ENCODE measurements around the gene F5. TPM values are rescaled to one million over a fixed set of nuclear protein-coding genes. Genes with fewer than 3 reads are reported as not detected.

The F5 gene
- total RNA-seq, 2 experiments from 2014 or later = 49.8 to 57.8 TPM

- ChIA-PET CTCF (interaction anchor here (2.4 kb wide), 1 partner anchor 142 kb away, joined by 10 read pairs; no protein-coding TSS in a partner anchor), POLR2A (no interaction called here)
Measured at GRCh38 chr1:169570172-169570574, 16.1 kb downstream of the F5 start.

GRCh38 chr1:169568497-169568896 is 17.8 kb downstream of the F5 start:
- Mint-ChIP-seq H3K27ac (no peak overlapping the region), H3K27me3 (no peaks in the 10 kb centered on the region), H3K9me3 (ENCODE audit: low read depth) (peaks cover 3% of the 10 kb centered on the region), H3K36me3 (ENCODE audit: low read depth) (peaks cover 74% of the 10 kb centered on the region), H3K4me3 (no peak overlapping the region), H3K4me1 (peaks cover 43% of the 10 kb centered on the region)
- DNase-seq (no peak), ATAC-seq (no peak)
- CTCF ChIA-PET = interaction anchor here (0.6 to 2.4 kb wide), 7 partner anchors 11 to 973 kb away, joined by 3 to 10 read pairs (median 3); no protein-coding TSS in a partner anchor
- intact Hi-C loops (cut with DNase I, micrococcal nuclease) = no loop called here
- POLR2A ChIA-PET = no interaction called here

More at GRCh38 chr1:169570172-169570574, 16.1 kb downstream of the F5 start:
- Mint-ChIP-seq H3K9me3 (ENCODE audit: low read depth) (no peaks in the 10 kb centered on the region), H3K36me3 (ENCODE audit: low read depth) (peaks cover 64% of the 10 kb centered on the region), H3K4me3 (no peak overlapping the region), H3K4me1 (peaks cover 32% of the 10 kb centered on the region), H3K27me3 (no peaks in the 10 kb centered on the region), H3K27ac (no peak overlapping the region)
- intact Hi-C loops (cut with DNase I, micrococcal nuclease) = loop anchor here (5.0 kb wide), 2 partner anchors 43 to 48 kb away; no protein-coding TSS in a partner anchor
- DNase-seq (no peak), ATAC-seq (no peak)

GRCh38 chr1:169565335-169566271 is 20.7 kb downstream of the F5 start:
- Mint-ChIP-seq H3K4me3 (no peak overlapping the region), H3K4me1 (peaks cover 25% of the 10 kb centered on the region), H3K9me3 (ENCODE audit: low read depth) (peaks cover 3% of the 10 kb centered on the region), H3K27ac (no peak overlapping the region), H3K27me3 (no peaks in the 10 kb centered on the region), H3K36me3 (ENCODE audit: low read depth) (peaks cover 60% of the 10 kb centered on the region)
- DNase-seq (no peak), ATAC-seq (no peak)
- CTCF ChIA-PET = interaction anchor here (0.7 to 1.0 kb wide), 2 partner anchors 13 to 137 kb away, joined by 3 to 4 read pairs; no protein-coding TSS in a partner anchor
- POLR2A ChIA-PET = no interaction called here
- intact Hi-C loops (cut with DNase I, micrococcal nuclease) = no loop called here

GRCh38 chr1:169563650-169564049 is 22.6 kb downstream of the F5 start:
- Mint-ChIP-seq H3K36me3 (ENCODE audit: low read depth) (peaks cover 66% of the 10 kb centered on the region), H3K9me3 (ENCODE audit: low read depth) (peaks cover 3% of the 10 kb centered on the region), H3K27ac (no peak overlapping the region), H3K4me1 (peaks cover 25% of the 10 kb centered on the region), H3K4me3 (no peak overlapping the region), H3K27me3 (no peaks in the 10 kb centered on the region)
- ChIA-PET POLR2A (interaction anchor here (0.7 kb wide), 1 partner anchor 31 kb away, joined by 3 read pairs; no protein-coding TSS in a partner anchor), CTCF (no interaction called here)
- ATAC-seq = peak; percentile 49
- no peak for DNase-seq
- intact Hi-C loops (cut with DNase I, micrococcal nuclease) = no loop called here

DNA sequence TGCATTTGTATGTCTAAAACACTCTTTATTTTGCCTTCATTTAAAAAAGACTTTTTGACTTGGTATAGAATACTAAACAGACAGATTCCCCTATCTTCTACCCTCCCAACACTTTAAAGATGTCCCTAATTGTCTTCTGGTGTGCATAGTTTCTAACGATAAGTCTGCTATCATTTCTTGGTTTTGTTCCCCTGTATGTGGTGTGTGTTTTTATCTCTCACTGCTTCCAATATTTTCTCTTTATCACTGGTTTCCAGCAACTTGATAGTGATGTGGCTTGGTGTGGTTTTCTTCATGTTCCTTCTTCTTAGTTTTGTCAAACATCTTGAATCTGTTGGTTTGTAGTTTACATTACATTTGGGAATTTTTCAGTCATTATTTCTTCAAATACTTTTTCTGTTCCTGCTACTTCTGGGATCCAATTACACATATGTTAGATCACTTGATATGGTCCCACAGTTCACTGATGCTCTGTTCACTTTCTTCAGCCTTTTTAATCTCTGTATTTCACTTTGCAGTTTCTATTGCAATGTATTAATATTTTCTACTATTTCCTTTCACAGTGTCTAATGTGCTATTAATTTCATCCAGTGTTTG is 23.2 kb downstream of the F5 start:
- ChIA-PET CTCF (no interaction called here), POLR2A (no interaction called here)
- no peaks in the 10 kb centered on the region for H3K27me3 Mint-ChIP-seq
- no peak for ATAC-seq
- H3K4me3 Mint-ChIP-seq = no peak overlapping the region
- peaks cover 69% of the 10 kb centered on the region for H3K36me3 Mint-ChIP-seq (ENCODE audit: low read depth)
- intact Hi-C loops (cut with DNase I, micrococcal nuclease) = no loop called here
- peaks cover 25% of the 10 kb centered on the region for H3K4me1 Mint-ChIP-seq
- peaks cover 3% of the 10 kb centered on the region for H3K9me3 Mint-ChIP-seq (ENCODE audit: low read depth)
- H3K27ac Mint-ChIP-seq = no peak overlapping the region
- DNase-seq = no peak

- peaks cover 3% of the 10 kb centered on the region for H3K9me3 Mint-ChIP-seq (ENCODE audit: low read depth)
- ChIA-PET CTCF (interaction anchor here (0.6 to 1.0 kb wide), 4 partner anchors 9 to 190 kb away, joined by 3 to 4 read pairs (median 4); no protein-coding TSS in a partner anchor), POLR2A (no interaction called here)
- no peak overlapping the region for H3K27ac Mint-ChIP-seq
- DNase-seq = no peak
- H3K36me3 Mint-ChIP-seq (ENCODE audit: low read depth) = peaks cover 74% of the 10 kb centered on the region
- peaks cover 21% of the 10 kb centered on the region for H3K4me1 Mint-ChIP-seq
- no peak for ATAC-seq
- no peaks in the 10 kb centered on the region for H3K27me3 Mint-ChIP-seq
- H3K4me3 Mint-ChIP-seq = no peak overlapping the region
- intact Hi-C loops (cut with DNase I, micrococcal nuclease) = no loop called here
Measured at GRCh38 chr1:169561692-169562091, 24.6 kb downstream of the F5 start.

DNA sequence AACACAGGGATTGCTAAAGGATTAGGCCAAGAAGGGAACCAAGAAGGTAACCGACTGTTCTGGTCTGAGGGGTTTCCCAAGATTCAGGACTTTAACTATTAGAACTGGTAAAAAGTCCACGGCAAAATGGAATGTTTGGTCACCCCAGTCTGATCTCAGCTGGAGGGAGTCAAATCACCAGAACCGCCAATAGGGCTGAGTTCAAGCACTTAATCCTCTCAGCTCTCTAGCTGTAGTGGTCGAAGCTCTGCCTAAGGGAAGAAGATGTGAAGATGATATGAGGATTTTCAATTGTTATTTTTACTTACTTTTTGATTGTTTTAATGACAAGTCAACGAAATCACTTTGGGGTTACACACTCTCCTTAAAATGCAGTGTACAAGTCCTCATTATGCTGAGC is 29.1 kb downstream of the F5 start:
- Mint-ChIP-seq H3K36me3 (ENCODE audit: low read depth) (peaks cover 76% of the 10 kb centered on the region), H3K4me3 (no peak overlapping the region), H3K9me3 (ENCODE audit: low read depth) (no peaks in the 10 kb centered on the region), H3K4me1 (no peaks in the 10 kb centered on the region), H3K27ac (no peak overlapping the region), H3K27me3 (no peaks in the 10 kb centered on the region)
- DNase-seq (no peak), ATAC-seq (no peak)
- CTCF ChIA-PET = interaction anchor here (0.6 to 1.7 kb wide), 3 partner anchors 29 to 329 kb away, joined by 4 to 7 read pairs (median 4); partner anchors contain the start of gene F5
- intact Hi-C loops (cut with DNase I, micrococcal nuclease) = no loop called here
- POLR2A ChIA-PET = no interaction called here

DNA sequence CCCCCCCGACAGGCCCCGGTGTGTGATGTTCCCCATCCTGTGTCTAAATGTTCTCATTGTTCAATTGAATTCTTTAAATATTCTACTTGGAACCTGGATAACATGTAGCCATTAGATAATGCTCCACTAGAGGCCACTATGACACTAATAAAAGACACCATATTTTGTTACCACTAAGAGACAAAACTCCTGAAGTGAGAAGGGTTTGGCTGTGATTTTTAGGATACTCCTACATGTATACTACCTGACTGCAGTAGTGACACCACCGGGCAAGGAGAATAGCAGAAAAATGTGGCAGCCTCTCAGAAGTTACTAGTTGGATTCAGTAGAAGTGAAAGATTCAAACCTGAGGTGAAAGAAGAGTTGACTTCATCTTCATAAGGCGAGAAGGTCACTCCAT is 36.0 kb downstream of the F5 start:
- Mint-ChIP-seq H3K9me3 (ENCODE audit: low read depth) (no peaks in the 10 kb centered on the region), H3K36me3 (ENCODE audit: low read depth) (peaks cover 77% of the 10 kb centered on the region), H3K27me3 (no peaks in the 10 kb centered on the region), H3K4me3 (no peak overlapping the region), H3K4me1 (no peaks in the 10 kb centered on the region), H3K27ac (no peak overlapping the region)
- DNase-seq (no peak), ATAC-seq (peak; percentile 58)
- ChIA-PET CTCF (interaction anchor here (1.0 to 6.4 kb wide), 8 partner anchors 9 to 298 kb away, joined by 3 to 46 read pairs (median 4); partner anchors contain the start of gene F5), POLR2A (no interaction called here)
- intact Hi-C loops (cut with DNase I, micrococcal nuclease) = loop anchor here (1.0 to 2.0 kb wide), 3 partner anchors 161 to 259 kb away; partner anchors contain the start of gene SELL (in 1 of the 2)

- no peak overlapping the region for H3K27ac Mint-ChIP-seq
- no peaks in the 10 kb centered on the region for H3K9me3 Mint-ChIP-seq (ENCODE audit: low read depth)
- ATAC-seq = no peak
- no peaks in the 10 kb centered on the region for H3K4me1 Mint-ChIP-seq
- no peak overlapping the region for H3K4me3 Mint-ChIP-seq
- ChIA-PET POLR2A (no interaction called here), CTCF (interaction anchor here (0.7 to 6.4 kb wide), 6 partner anchors 10 to 263 kb away, joined by 3 to 46 read pairs (median 4); partner anchors contain the start of gene F5)
- peaks cover 70% of the 10 kb centered on the region for H3K36me3 Mint-ChIP-seq (ENCODE audit: low read depth)
- no peaks in the 10 kb centered on the region for H3K27me3 Mint-ChIP-seq
- intact Hi-C loops (cut with DNase I, micrococcal nuclease) = no loop called here
- DNase-seq = no peak
Measured at GRCh38 chr1:169548282-169548681, 38.0 kb downstream of the F5 start.

DNA sequence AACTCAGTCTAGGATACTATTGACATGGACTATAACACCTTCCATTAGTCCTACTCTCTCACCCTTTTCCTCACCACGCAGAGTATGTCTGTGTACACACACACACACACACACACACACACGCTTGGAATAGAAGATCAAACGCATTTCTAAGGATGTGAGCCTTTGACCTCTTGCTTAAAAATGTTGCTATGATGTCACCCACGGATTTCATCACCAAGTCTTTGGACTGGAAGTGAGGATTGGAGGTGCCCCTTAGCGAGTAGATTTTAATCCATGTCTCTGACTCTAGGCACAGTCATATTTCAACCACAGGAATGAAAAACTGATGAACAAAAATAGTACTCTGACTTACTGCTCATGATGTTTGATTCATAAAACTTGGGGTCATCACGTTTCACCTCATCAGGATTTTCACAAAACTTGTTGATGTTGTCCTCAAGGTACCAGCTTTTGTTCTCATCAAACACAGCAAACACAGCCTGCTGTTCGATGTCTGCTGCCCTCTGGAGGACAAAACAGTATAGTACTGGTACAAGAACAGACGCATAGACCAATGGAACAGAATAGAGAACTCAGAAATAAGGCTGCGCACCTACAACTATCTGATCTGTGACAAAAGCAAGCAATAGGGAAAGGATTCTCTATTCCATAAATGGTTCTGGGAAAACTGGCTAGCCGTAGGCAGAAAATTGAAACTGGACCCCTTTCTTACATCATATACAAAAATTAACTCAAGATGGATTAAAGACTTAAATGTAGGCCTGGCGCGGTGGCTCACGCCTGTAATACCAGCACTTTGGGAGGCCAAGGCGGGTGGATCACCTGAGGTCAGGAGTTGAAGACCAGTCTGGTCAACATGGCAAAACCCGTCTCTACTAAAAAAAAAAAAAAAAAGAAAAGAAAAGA is 39.9 kb downstream of the F5 start:
- ATAC-seq = peak; percentile 81
- H3K36me3 Mint-ChIP-seq (ENCODE audit: low read depth) = peaks cover 69% of the 10 kb centered on the region
- no peak overlapping the region for H3K4me3 Mint-ChIP-seq
- H3K4me1 Mint-ChIP-seq = no peaks in the 10 kb centered on the region
- no peaks in the 10 kb centered on the region for H3K27me3 Mint-ChIP-seq
- no peaks in the 10 kb centered on the region for H3K9me3 Mint-ChIP-seq (ENCODE audit: low read depth)
- peak; percentile 57 for DNase-seq
- peak overlapping the region; percentile 2 for H3K27ac Mint-ChIP-seq
- POLR2A ChIA-PET = interaction anchor here (0.7 kb wide), 1 partner anchor 55 kb away, joined by 3 read pairs; no protein-coding TSS in a partner anchor
- CTCF ChIA-PET = interaction anchor here (0.6 to 2.0 kb wide), 20 partner anchors 13 to 296 kb away, joined by 3 to 8 read pairs (median 4); partner anchors contain the start of genes CCDC181 and F5
- intact Hi-C loops (cut with DNase I, micrococcal nuclease) = loop anchor here (1.0 kb wide), 3 partner anchors 61 to 943 kb away; partner anchors contain the start of gene SLC19A2 (in 1 of the 2)
